Activated naive CD8-positive, alpha-beta T cell treated with anti-CD3 and anti-CD28 coated beads, Interleukin-2, amount 10 ng/mL, durations not matched to agents 7 days and 5 days (primary cell): ENCODE data around the gene GIGYF1. TPM values are rescaled to one million over a fixed set of nuclear protein-coding genes. Genes with fewer than 3 reads are reported as not detected.
"Not testable (repeated sequence)": the region's sequence is repeated elsewhere in the genome, so short reads cannot be mapped to it uniquely, and the experiment has no call there.

Source experiments
- ATAC-seq: fragments of 150-1000 bp; cut with Tn5 transposase; one replicate; pipeline ENCODE4 v1.10.0; 2021; ENCODE audit warnings: low read depth, moderate library complexity
- POLR2A ChIA-PET: fragments of 350-600 bp; sonication (Branson Sonifier 250); formaldehyde crosslinking; loops from one replicate; lab custom pipeline; 2021; ENCODE audit warnings: antibody characterized with exemption; lab: Charles Lee
- DNase-seq: peaks from one replicate; pipeline ENCODE4 v3.0.0; 2021
- H3K27ac Mint-ChIP-seq: one replicate; pipeline ENCODE4 v1.8.0; 2022; ENCODE audit warnings: mild to moderate bottlenecking, mixed read lengths
- H3K27me3 Mint-ChIP-seq: one replicate; pipeline ENCODE4 v1.8.0; 2022; ENCODE audit warnings: mild to moderate bottlenecking, moderate library complexity, mixed read lengths
- H3K36me3 Mint-ChIP-seq: one replicate; pipeline ENCODE4 v1.8.0; 2021; ENCODE audit warnings: mild to moderate bottlenecking, mixed read lengths
- H3K4me1 Mint-ChIP-seq: one replicate; pipeline ENCODE4 v1.8.0; 2021; ENCODE audit warnings: mixed read lengths
- H3K4me3 Mint-ChIP-seq: one replicate; pipeline ENCODE4 v1.8.0; 2022; ENCODE audit warnings: mild to moderate bottlenecking, moderate library complexity, mixed read lengths
- H3K9me3 Mint-ChIP-seq: one replicate; pipeline ENCODE4 v1.8.0; 2021; ENCODE audit warnings: mixed read lengths
- total RNA-seq, 2 experiments: library from RNA; stranded (reverse); gene quantifications; one replicate each; pipeline ENCODE4 v1.2.3, GENCODE V29; 2021

The GIGYF1 gene
- total RNA-seq: 10 to 100 TPM; 71.5 to 75.2 TPM

GRCh38 chr7:100694098-100694745, at the start of gene GIGYF1:
GIGYF1 (minus strand) TSS chr7:100694250; CDS start chr7:100688238, 6,012 bp downstream.
- Mint-ChIP-seq H3K4me3 (peak within 1 kb of the TSS; percentile 96), H3K9me3 (no peaks in the 10 kb centered on the region), H3K27me3 (peaks cover 16% of the 10 kb centered on the region), H3K4me1 (peaks cover 22% of the 10 kb centered on the region), H3K27ac (peak within 1 kb of the TSS; percentile 91), H3K36me3 (peaks cover 2% of the 10 kb centered on the region)
- ATAC-seq: peak; percentile 57
- POLR2A ChIA-PET: interaction anchor here (0.8 to 5.1 kb wide), 6 partner anchors 11 to 110 kb away, joined by 3 to 31 read pairs (median 7); partner anchors contain the start of genes FBXO24, LRCH4, MOSPD3 and POP7
- peak; percentile 81 for DNase-seq

GRCh38 chr7:100739934-100740333, 45.9 kb upstream of the GIGYF1 start:
- H3K9me3 Mint-ChIP-seq: no peaks in the 10 kb centered on the region
- no peak overlapping the region for H3K4me3 Mint-ChIP-seq
- POLR2A ChIA-PET: no interaction called here
- DNase-seq (no peak), ATAC-seq (no peak)
- H3K36me3 Mint-ChIP-seq: no peaks in the 10 kb centered on the region
- H3K27ac Mint-ChIP-seq: no peak overlapping the region
- no peaks in the 10 kb centered on the region for H3K4me1 Mint-ChIP-seq
- H3K27me3 Mint-ChIP-seq: peaks cover 2% of the 10 kb centered on the region

- Mint-ChIP-seq H3K36me3 (no peaks in the 10 kb centered on the region), H3K27ac (no peak overlapping the region), H3K27me3 (no peaks in the 10 kb centered on the region), H3K4me1 (no peaks in the 10 kb centered on the region), H3K9me3 (no peaks in the 10 kb centered on the region), H3K4me3 (no peak overlapping the region)
- ATAC-seq: no peak
- DNase-seq: no peak
- POLR2A ChIA-PET: no interaction called here
Measured at GRCh38 chr7:100736671-100737070, 42.6 kb upstream of the GIGYF1 start.

- ATAC-seq: no peak
- Mint-ChIP-seq H3K4me1 (no peaks in the 10 kb centered on the region), H3K9me3 (no peaks in the 10 kb centered on the region), H3K27me3 (no peaks in the 10 kb centered on the region), H3K4me3 (no peak overlapping the region), H3K36me3 (no peaks in the 10 kb centered on the region), H3K27ac (no peak overlapping the region)
- DNase-seq: no peak
- POLR2A ChIA-PET: no interaction called here
Measured at GRCh38 chr7:100735730-100736129, 41.7 kb upstream of the GIGYF1 start.

GRCh38 chr7:100731937-100732636, 38.0 kb upstream of the GIGYF1 start:
- no peaks in the 10 kb centered on the region for H3K4me1 Mint-ChIP-seq
- H3K36me3 Mint-ChIP-seq: no peaks in the 10 kb centered on the region
- no peak overlapping the region for H3K4me3 Mint-ChIP-seq
- H3K27ac Mint-ChIP-seq: no peak overlapping the region
- no peak for DNase-seq
- no peaks in the 10 kb centered on the region for H3K9me3 Mint-ChIP-seq
- H3K27me3 Mint-ChIP-seq: peaks cover 5% of the 10 kb centered on the region
- POLR2A ChIA-PET: no interaction called here
- no peak for ATAC-seq

- Mint-ChIP-seq H3K4me3 (no peak overlapping the region), H3K9me3 (no peaks in the 10 kb centered on the region), H3K4me1 (peaks cover under 1% of the 10 kb centered on the region), H3K27me3 (peaks cover 9% of the 10 kb centered on the region), H3K36me3 (no peaks in the 10 kb centered on the region), H3K27ac (no peak overlapping the region)
- DNase-seq (no peak), ATAC-seq (no peak)
- POLR2A ChIA-PET: no interaction called here
Measured at GRCh38 chr7:100730136-100730800, 36.2 kb upstream of the GIGYF1 start.

GRCh38 chr7:100728196-100728595, 34.1 kb upstream of the GIGYF1 start:
- no peaks in the 10 kb centered on the region for H3K9me3 Mint-ChIP-seq
- H3K27me3 Mint-ChIP-seq: peaks cover 18% of the 10 kb centered on the region
- no peak overlapping the region for H3K4me3 Mint-ChIP-seq
- POLR2A ChIA-PET: no interaction called here
- no peaks in the 10 kb centered on the region for H3K36me3 Mint-ChIP-seq
- ATAC-seq (no peak), DNase-seq (no peak)
- no peak overlapping the region for H3K27ac Mint-ChIP-seq
- H3K4me1 Mint-ChIP-seq: peaks cover 5% of the 10 kb centered on the region

- Mint-ChIP-seq H3K27me3 (peaks cover 26% of the 10 kb centered on the region), H3K4me1 (peaks cover 5% of the 10 kb centered on the region), H3K9me3 (no peaks in the 10 kb centered on the region), H3K4me3 (no peak overlapping the region), H3K36me3 (no peaks in the 10 kb centered on the region), H3K27ac (no peak overlapping the region)
- ATAC-seq (no peak), DNase-seq (no peak)
- POLR2A ChIA-PET: no interaction called here
Measured at GRCh38 chr7:100726996-100727761, 33.1 kb upstream of the GIGYF1 start.

GRCh38 chr7:100724364-100724763, 30.3 kb upstream of the GIGYF1 start:
- DNase-seq, H3K4me3 Mint-ChIP-seq, H3K36me3 Mint-ChIP-seq, ATAC-seq, H3K9me3 Mint-ChIP-seq, POLR2A ChIA-PET, H3K4me1 Mint-ChIP-seq, H3K27ac Mint-ChIP-seq: not testable (repeated sequence)
- peaks cover 49% of the 10 kb centered on the region for H3K27me3 Mint-ChIP-seq

GRCh38 chr7:100723732-100724275, 29.8 kb upstream of the GIGYF1 start:
- Mint-ChIP-seq H3K4me3 (no peak overlapping the region), H3K4me1 (peaks cover 5% of the 10 kb centered on the region), H3K27ac (no peak overlapping the region), H3K36me3 (no peaks in the 10 kb centered on the region), H3K27me3 (peaks cover 52% of the 10 kb centered on the region), H3K9me3 (no peaks in the 10 kb centered on the region)
- POLR2A ChIA-PET: no interaction called here
- DNase-seq (no peak), ATAC-seq (no peak)

- DNase-seq (no peak), ATAC-seq (no peak)
- Mint-ChIP-seq H3K27me3 (peaks cover 60% of the 10 kb centered on the region), H3K9me3 (no peaks in the 10 kb centered on the region), H3K4me1 (peaks cover 5% of the 10 kb centered on the region), H3K27ac (no peak overlapping the region), H3K4me3 (no peak overlapping the region), H3K36me3 (no peaks in the 10 kb centered on the region)
- POLR2A ChIA-PET: no interaction called here
Measured at GRCh38 chr7:100722480-100723212, 28.6 kb upstream of the GIGYF1 start.

- peaks cover 57% of the 10 kb centered on the region for H3K27me3 Mint-ChIP-seq
- peaks cover 1% of the 10 kb centered on the region for H3K9me3 Mint-ChIP-seq
- H3K27ac Mint-ChIP-seq: no peak overlapping the region
- ATAC-seq: no peak
- peaks cover 8% of the 10 kb centered on the region for H3K4me1 Mint-ChIP-seq
- no peak overlapping the region for H3K4me3 Mint-ChIP-seq
- no peak for DNase-seq
- no peaks in the 10 kb centered on the region for H3K36me3 Mint-ChIP-seq
- POLR2A ChIA-PET: interaction anchor here (0.7 to 1.2 kb wide), 2 partner anchors 11 to 154 kb away, joined by 3 read pairs; partner anchors contain the start of gene SRRT
Measured at GRCh38 chr7:100721505-100721812, 27.4 kb upstream of the GIGYF1 start.
